Loucy (cell line): ENCODE results near the gene PSMG1.

Experiments
- EZH2phosphoT487 ChIP-seq: fragments of 200-600 bp; IDR thresholded peaks from 2 replicates; pipeline ENCODE4 v1.6.1; 2018; ENCODE audit warnings: antibody characterized with exemption, mild to moderate bottlenecking, moderate library complexity, borderline replicate concordance
- TF ChIP-seq, protein P1 (sequence below): fragments of 200-600 bp; sonication (generic); conservative IDR thresholded peaks from 2 replicates; pipeline ENCODE4 v1.5.1; 2014; ENCODE audit warnings: mild to moderate bottlenecking, antibody characterized with exemption, low read length

- TF ChIP-seq, protein P1, sequence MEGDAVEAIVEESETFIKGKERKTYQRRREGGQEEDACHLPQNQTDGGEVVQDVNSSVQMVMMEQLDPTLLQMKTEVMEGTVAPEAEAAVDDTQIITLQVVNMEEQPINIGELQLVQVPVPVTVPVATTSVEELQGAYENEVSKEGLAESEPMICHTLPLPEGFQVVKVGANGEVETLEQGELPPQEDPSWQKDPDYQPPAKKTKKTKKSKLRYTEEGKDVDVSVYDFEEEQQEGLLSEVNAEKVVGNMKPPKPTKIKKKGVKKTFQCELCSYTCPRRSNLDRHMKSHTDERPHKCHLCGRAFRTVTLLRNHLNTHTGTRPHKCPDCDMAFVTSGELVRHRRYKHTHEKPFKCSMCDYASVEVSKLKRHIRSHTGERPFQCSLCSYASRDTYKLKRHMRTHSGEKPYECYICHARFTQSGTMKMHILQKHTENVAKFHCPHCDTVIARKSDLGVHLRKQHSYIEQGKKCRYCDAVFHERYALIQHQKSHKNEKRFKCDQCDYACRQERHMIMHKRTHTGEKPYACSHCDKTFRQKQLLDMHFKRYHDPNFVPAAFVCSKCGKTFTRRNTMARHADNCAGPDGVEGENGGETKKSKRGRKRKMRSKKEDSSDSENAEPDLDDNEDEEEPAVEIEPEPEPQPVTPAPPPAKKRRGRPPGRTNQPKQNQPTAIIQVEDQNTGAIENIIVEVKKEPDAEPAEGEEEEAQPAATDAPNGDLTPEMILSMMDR = no peak
- no peak for TF ChIP-seq EZH2phosphoT487
Observed at GRCh38 chr21:39196838-39197237, 13.6 kb upstream of the PSMG1 start.
